8988T (cell line): ENCODE results near the gene NTN4.
"Not testable (repeated sequence)": the region's sequence is repeated elsewhere in the genome, so short reads cannot be mapped to it uniquely, and the experiment has no call there.

ENCODE experiments used
- DNase-seq: peaks from one replicate; pipeline ENCODE4 v3.0.0; 2011

NTN4 gene

GRCh38 chr12:95790033-95790916 lies at the start of gene NTN4:
Gene NTN4 (minus strand): TSS chr12:95790764. CDS start chr12:95790309, 455 bp downstream.
- peak; percentile 33 for DNase-seq

- DNase-seq, result no peak
Observed at GRCh38 chr12:95838125-95838524, 47.6 kb upstream of the NTN4 start.

GRCh38 chr12:95837240-95838038 lies 46.9 kb upstream of the NTN4 start:
- no peak for DNase-seq

DNA sequence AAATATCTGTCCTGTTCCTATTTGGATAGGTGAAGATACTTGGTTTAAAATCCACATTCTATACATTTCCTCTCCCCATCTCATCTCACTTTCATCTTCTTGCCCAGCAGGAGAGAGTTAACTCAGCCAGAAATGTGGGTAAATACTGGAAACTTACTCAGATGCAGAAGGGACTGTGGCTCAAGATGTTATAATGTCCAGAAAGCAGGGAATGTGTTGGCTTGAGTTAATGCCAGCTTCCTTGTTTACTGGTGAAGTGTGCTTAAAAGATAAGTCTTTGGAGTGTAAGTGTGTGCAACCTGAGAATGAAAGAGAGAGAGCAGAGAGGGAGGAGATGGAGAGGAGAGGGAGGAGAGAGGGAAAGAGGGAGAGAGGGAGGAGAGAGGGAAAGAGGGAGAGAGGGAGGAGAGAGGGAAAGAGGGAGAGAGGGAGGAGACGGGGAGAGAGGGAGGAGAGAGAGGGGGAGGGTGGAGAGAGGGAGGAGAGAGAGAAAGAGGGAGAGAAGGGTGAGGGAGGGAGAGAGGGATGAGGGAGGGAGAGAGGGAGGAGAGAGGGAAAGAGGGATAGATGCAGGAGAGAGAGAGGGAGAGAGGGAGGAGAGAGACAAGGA lies 46.2 kb upstream of the NTN4 start:
- DNase-seq, result no peak

DNA sequence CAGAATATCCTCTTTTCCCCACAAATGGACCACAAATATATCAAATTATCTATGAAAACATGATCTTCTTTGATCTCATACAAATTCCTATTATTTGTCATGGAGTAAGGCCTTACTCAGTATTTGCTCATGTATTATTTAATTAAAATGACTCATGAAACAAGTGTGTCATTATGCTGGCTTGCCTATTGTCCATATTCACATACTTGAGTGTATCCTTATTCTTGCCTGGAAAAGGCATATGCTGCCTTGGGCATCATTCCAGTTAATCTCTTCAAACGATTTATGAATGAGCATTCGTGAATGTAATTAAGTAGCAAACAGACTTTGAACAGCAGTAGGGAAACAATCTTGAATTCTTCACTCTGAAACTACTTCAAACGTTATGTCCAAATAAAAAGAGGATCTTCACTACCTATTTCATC lies 45.6 kb upstream of the NTN4 start:
- no peak for DNase-seq

- no peak for DNase-seq
Observed at GRCh38 chr12:95834572-95834971, 44.0 kb upstream of the NTN4 start.

DNA sequence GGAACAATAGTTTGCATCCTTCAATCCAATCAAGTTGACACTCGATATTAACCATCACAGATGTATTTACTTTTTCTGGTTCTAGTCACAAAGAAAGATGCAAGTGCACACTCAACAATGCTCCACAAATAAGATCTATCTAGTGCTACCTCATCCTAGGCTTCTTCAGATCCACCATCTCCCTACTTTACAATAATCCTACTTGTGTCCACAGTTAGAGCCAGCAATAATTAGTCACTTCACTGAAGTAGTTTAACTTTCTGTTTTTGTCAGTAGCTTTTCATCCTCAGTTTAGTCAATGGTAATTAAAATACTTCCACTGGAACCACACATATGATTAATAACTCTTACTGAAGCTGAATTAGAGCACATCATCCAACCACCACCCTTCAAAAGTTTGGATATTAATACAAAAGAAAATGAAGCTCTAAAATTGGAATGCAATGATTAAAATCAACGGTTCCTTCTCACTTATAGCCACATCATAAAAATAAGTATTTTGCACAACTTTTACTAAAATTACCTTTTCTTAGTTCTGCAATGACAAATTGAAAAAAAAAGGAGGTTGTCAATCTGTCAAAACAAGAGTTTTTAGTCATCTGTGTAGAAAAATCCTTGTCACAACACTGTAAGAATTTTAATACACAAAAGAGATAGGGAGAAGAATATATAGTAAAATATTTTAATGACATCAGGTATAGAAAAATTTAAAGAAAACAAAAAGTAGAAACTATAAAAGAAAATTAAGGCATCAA lies 39.9 kb upstream of the NTN4 start:
- DNase-seq, result no peak

DNA sequence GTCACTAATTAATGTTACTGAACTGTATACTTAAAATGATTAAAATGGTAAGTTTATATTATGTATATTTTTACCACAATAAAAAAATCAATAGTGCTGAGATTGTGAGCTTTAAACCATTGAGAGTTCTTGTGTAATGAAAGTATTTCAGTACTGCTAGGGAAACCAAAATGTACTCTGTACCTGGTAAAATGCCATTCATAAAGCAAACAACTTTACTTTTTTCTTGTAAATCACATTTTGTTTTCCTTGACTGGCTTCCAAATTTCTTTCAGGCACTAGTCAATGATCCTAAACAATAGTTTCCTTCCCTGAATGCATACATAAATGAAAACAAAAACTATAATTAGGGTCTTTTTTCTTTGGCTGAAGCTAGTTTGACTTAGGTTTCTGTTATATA lies 38.8 kb upstream of the NTN4 start:
- no peak for DNase-seq

DNA sequence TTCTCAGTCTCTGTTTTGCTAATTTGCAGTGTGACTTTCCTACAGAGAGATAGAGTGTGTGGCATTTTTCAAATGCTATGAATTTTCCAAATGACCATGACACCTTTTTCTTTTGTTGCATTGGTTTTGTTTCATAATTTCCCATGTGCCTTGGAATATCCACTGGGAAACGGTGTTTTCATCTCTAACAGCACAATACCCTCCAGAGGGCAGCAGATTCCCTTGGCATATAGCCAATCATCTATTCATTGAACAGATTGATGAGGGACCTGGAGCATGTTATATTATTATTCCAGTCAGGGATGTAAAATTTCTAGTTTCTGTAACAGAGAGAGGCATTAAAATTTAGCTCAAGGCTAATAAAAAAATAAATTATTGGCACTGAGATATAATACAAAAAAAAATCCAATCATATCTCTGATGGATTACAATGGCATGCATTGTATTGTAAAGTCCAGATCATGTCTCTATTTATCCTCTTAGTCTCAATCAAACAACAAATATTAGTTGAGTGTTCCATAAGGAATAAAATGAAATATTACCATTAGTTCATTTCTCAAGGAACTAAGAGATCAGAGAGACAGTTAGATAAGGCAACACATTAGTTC lies 29.6 kb upstream of the NTN4 start:
- DNase-seq, result no peak

DNA sequence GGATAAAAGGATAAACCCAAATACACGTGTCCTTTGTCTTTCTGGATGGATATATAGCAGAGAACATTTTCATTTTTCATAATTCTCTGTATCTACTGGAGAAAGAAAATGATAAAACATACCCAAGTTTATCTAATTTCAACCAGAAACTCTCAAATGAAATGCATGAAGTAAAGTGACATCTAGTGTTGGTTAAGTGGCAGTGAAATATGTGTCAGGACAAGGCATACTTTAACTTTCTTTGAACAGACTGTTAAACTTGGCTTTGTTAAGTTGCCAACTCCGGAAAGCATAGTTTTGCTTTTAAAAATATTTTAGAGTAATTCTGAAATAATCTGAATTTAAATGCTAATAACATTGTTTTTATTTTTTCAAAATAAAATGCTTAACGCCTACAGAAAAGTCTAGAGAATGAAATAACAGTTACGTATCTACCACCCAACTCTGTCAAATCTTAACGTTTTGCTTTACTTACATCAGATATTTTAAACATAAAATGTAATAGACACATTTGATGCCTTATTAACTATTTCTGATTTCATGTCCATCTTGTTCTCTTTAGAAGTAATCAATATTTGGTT lies 25.2 kb upstream of the NTN4 start:
- no peak for DNase-seq

DNA sequence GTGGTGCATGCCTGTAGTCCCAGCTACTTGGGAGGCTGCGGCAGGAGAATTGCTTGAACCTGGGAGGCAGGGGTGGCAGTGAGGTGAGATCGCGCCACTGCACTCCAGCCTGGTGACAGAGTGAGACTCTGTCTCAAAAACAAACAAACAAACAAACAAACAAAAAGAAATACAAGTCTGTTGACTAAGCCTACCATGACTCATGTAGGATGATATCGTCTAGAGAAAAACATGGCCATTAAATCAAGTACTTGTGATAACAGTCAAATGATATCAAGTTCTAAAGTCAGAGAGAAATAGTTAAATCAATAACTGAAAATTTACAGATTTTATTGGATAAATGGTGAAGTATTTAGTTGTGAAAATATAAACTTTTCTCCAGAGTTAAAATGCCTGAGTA lies 21.6 kb upstream of the NTN4 start:
- not testable (repeated sequence) for DNase-seq

- no peak for DNase-seq
Observed at GRCh38 chr12:95810411-95810810, 19.8 kb upstream of the NTN4 start.

- DNase-seq, result no peak
Observed at GRCh38 chr12:95809000-95809680, 18.6 kb upstream of the NTN4 start.

DNA sequence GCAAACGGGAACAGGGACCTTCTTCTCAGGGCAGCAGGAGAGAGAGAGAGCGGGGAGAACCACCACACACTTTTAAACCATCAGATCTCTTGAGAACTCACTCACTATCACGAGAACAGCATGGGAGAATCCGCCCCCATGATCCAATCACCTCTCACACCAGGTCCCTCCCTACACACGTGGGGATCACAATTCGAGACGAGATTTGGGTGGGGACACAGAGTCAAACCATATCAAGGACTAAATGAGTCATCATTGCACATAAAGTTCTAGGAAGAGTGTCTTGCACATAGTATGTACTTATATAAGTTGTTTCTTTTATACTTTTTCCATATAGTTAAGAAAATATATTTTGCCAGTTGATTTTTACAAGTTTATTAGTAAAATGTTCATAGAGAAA lies 17.6 kb upstream of the NTN4 start:
- DNase-seq, result no peak

DNA sequence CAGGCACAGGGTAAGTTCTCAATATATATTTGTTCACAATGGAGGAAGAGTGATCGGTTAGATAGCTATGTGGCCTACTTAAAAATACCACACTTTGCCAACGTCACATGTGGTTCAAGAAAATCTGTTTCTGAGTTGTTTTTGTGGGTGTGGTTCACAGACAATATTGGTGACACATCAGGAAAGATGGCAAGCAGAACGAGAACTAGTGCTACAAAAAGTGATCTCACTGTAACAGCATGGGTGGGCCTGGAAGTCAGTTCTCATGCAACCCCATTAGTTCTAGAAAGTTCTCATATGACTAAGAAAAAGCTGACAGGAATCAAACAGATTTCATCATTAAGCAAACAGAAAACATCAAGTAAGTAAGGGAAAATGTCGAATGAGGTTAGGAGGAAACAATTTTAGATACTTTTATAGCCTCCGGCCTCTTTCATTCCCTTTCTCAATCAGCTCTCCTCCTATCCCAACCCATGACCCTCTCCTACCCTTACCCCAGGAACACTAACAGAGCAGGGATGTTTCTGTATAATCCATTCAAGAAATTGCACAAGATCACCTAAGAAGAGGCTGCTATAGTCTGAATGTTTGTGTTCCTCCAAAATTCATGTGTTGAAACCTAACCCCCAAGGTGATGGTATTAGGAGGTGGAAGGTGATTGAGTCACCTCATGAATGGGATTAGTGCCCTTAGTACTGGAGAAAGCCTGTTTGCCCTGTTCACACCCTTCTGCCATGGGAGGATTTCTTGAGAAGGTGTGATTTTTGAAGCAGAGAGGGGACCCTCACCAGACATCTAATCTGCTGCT lies 15.5 kb upstream of the NTN4 start:
- no peak for DNase-seq

GRCh38 chr12:95804291-95804690 lies 13.7 kb upstream of the NTN4 start:
- DNase-seq, result no peak

DNA sequence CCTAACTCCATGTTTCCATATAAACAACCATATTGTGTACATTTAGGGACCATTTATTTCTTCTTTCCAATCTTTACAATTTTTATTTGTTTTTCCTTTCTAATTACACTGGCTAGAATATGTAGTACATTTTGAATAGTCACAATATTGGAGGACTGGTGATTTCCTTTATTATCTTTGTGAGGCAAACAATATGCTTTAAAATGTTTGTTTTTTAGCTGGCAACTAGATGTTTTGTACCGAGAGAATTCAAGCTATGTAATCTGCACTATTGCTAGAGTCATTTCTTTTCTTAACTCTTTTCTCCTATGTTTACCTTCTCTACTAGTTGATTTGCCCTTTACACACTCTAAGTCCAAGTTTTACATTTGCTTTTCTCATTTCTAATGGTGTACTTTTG lies 13.3 kb upstream of the NTN4 start:
- no peak for DNase-seq

GRCh38 chr12:95802482-95803270 lies 12.1 kb upstream of the NTN4 start:
- no peak for DNase-seq

GRCh38 chr12:95796982-95797289 lies 6.4 kb upstream of the NTN4 start:
- DNase-seq, result no peak
